Thymus (tissue), 11 donors: ENCODE results near the gene THOC5. TPM values are rescaled to one million over a fixed set of nuclear protein-coding genes. Genes with fewer than 3 reads are reported as not detected.
"Not testable (repeated sequence)": the region's sequence is repeated elsewhere in the genome, so short reads cannot be mapped to it uniquely, and the experiment has no call there.

Source experiments
- DNase-seq, 9 donors: peaks; one replicate each; pipeline ENCODE4 v3.0.0-alpha.2; 2013; ENCODE audit warnings: low spot score in 9 of 9, low read depth in 6 of 9, missing footprints in 1 of 9
- H3K27ac ChIP-seq, 2 donors: one replicate each; pipeline ENCODE4 v1.5.1; 2013; ENCODE audit warnings: control low read depth in 1 of 2, low read depth in 1 of 2, low read length in 1 of 2, mild to moderate bottlenecking in 1 of 2, moderate library complexity in 1 of 2
- H3K27me3 ChIP-seq, 2 donors: one replicate each; pipeline ENCODE4 v1.5.1; 2013; ENCODE audit warnings: low read length in 1 of 2; ENCODE audit not compliant: control insufficient read depth in 2 of 2, insufficient read depth in 1 of 2
- H3K36me3 ChIP-seq, 2 donors: one replicate each; pipeline ENCODE4 v1.5.1; 2013; ENCODE audit warnings: low read length in 1 of 2, mild to moderate bottlenecking in 1 of 2, moderate library complexity in 1 of 2; ENCODE audit not compliant: control insufficient read depth in 2 of 2, insufficient read depth in 2 of 2
- H3K4me1 ChIP-seq, 2 donors: one replicate each; pipeline ENCODE4 v1.5.1; 2013; ENCODE audit warnings: low read length in 2 of 2; ENCODE audit not compliant: control insufficient read depth in 2 of 2, insufficient read depth in 2 of 2
- H3K4me3 ChIP-seq, 2 donors: one replicate each; pipeline ENCODE4 v1.5.1; 2013; ENCODE audit warnings: low read length in 2 of 2, control low read depth in 1 of 2, mild to moderate bottlenecking in 1 of 2
- H3K9me3 ChIP-seq, 2 donors: one replicate each; pipeline ENCODE4 v1.5.1; 2013; ENCODE audit warnings: low read length in 1 of 2, mild to moderate bottlenecking in 1 of 2; ENCODE audit not compliant: control insufficient read depth in 2 of 2, insufficient read depth in 1 of 2
- WGBS: extraction: QIAGEN DNeasy Blood & Tissue Kit; methylation state at CpG from one replicate; pipeline ENCODE4 v1.1.7; 2013; 5-methylcytosine and 5-hydroxymethylcytosine counted together
- polyA plus RNA-seq: library from polyadenylated mRNA; stranded (reverse); fragments of 200-250 nt; gene quantifications from one replicate; pipeline ENCODE4 v1.2.3, GENCODE V29; 2013
- total RNA-seq: library from RNA; stranded (reverse); fragments of 120-200 nt; gene quantifications from one replicate; pipeline ENCODE4 v1.2.4, GENCODE V29; 2013
- donor health status: healthy.

Gene THOC5
- total and polyA plus RNA-seq, 2 donors, result 15.8 to 31.4 TPM

DNA sequence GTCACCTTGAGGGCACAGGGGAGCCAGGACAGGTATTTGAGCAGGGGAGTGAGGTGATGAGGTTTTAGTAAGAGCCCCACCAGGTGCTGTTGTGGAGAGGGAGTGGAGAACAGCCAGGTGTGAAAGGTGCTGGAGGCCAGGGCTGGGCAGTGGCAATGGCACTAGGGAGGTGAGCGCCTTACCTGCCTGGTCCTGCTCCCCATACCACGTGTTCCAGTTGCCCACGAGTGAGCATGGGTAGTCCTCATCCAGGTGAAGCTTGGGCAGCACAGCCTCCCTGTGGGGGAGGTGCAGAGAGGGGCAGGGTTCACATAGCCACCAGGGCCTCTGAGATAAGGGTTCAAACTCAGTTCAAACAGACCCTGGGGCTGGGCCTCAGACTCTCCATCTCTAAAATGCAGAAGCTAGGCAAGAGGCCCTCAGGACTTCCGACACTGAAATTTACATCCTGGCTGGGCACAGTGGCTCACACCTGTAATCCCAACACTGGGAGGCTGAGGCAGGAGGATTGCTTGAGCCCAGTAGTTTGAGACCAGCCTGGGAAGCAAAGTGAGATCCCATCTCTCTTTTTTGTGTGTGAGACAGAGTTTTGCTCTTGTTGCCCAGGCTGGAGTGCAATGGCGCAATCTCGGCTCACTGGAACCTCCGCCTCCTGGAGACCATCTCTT lies 15.6 kb upstream of the THOC5 start:
- no peaks in the 10 kb centered on the region for H3K4me1 ChIP-seq
- DNase-seq, result no peak
- H3K27me3 ChIP-seq, result no peaks in the 10 kb centered on the region
- H3K36me3 ChIP-seq, result peaks cover 27 to 29% of the 10 kb centered on the region in 2 donors
- H3K27ac ChIP-seq, result no peak overlapping the region
- H3K4me3 ChIP-seq, result no peak overlapping the region
- no peaks in the 10 kb centered on the region for H3K9me3 ChIP-seq
- WGBS, result 97% methylated on average over 7 of the region's 7 CpGs

DNA sequence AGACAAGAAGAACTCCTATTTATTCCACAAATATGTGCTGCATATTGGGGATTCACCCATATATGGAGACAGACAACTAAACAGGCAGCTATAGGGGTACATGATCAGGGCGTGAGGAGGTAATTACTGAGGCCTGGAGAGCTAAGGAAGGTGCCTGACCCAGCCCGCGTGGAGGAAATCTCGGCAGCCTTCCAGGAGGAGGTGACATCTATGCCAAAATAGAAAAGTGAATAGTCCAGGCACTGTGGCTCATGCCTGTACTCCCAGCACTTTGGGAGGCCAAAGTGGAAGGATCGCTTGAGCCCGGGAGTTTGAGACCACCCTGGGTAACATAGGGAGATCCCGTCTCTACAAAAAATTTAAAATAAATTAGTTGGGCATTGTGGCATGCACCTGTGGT lies 13.8 kb upstream of the THOC5 start:
- H3K36me3 ChIP-seq, result peaks cover 27 to 33% of the 10 kb centered on the region in 2 donors
- no peaks in the 10 kb centered on the region for H3K27me3 ChIP-seq
- 89% methylated on average over 7 of the region's 7 CpGs for WGBS

DNA sequence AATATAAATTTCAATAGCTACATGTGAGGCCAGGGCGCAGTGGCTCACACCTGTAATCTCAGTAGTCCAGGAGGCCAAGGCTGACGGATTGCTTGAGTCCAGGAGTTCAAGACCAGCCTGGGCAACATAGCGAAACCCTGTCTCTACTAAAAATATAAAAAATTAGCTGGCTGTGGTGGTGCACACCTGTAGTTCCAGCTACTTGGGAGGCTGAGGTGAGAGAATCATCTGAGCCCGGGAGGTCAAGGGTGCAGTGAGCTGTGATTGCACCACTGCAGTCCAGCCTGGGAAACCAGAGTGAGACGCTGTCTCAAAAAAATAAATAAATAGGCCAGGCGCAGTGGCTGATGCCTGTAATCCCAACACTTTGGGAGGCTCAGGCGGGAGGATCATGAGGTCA lies 13.0 kb upstream of the THOC5 start:
- DNase-seq, H3K4me1 ChIP-seq, H3K9me3 ChIP-seq, H3K27me3 ChIP-seq, H3K4me3 ChIP-seq, H3K27ac ChIP-seq: not testable (repeated sequence)
- WGBS, result 97% methylated on average over 7 of the region's 7 CpGs
- H3K36me3 ChIP-seq, result peaks cover 34 to 40% of the 10 kb centered on the region in 2 donors

More for the DNA sequence above, 13.8 kb upstream of the THOC5 start:
- H3K9me3 ChIP-seq, result no peaks in the 10 kb centered on the region
- no peak for DNase-seq
- H3K4me1 ChIP-seq, result no peaks in the 10 kb centered on the region
- no peak overlapping the region for H3K4me3 ChIP-seq
- no peak overlapping the region for H3K27ac ChIP-seq

- WGBS, result 96% methylated on average over 6 of the region's 6 CpGs
- Histone ChIP-seq H3K27ac (no peak overlapping the region), H3K27me3 (no peaks in the 10 kb centered on the region), H3K36me3 (peaks cover 37 to 41% of the 10 kb centered on the region in 2 donors), H3K4me1 (no peaks in the 10 kb centered on the region), H3K9me3 (no peaks in the 10 kb centered on the region), H3K4me3 (no peak overlapping the region)
- DNase-seq, result no peak
These were observed 10.3 kb upstream of the THOC5 start for GRCh38 chr22:29563652-29564460.

GRCh38 chr22:29559853-29560252 lies 6.3 kb upstream of the THOC5 start:
- Histone ChIP-seq H3K4me1 (no peaks in the 10 kb centered on the region), H3K4me3 (no peak overlapping the region), H3K36me3 (peaks cover 36 to 54% of the 10 kb centered on the region in 2 donors), H3K27me3 (no peaks in the 10 kb centered on the region), H3K9me3 (no peaks in the 10 kb centered on the region), H3K27ac (no peak overlapping the region)
- over 99% methylated on average over 2 of the region's 2 CpGs for WGBS
- no peak for DNase-seq

GRCh38 chr22:29559030-29559429 lies 5.5 kb upstream of the THOC5 start:
- Histone ChIP-seq H3K4me1 (peaks cover 2 to 3% of the 10 kb centered on the region in 2 donors), H3K9me3 (no peaks in the 10 kb centered on the region), H3K4me3 (no peak overlapping the region), H3K36me3 (peaks cover 34 to 51% of the 10 kb centered on the region in 2 donors), H3K27ac (no peak overlapping the region), H3K27me3 (no peaks in the 10 kb centered on the region)
- 99% methylated on average over 6 of the region's 6 CpGs for WGBS
- DNase-seq, result no peak

DNA sequence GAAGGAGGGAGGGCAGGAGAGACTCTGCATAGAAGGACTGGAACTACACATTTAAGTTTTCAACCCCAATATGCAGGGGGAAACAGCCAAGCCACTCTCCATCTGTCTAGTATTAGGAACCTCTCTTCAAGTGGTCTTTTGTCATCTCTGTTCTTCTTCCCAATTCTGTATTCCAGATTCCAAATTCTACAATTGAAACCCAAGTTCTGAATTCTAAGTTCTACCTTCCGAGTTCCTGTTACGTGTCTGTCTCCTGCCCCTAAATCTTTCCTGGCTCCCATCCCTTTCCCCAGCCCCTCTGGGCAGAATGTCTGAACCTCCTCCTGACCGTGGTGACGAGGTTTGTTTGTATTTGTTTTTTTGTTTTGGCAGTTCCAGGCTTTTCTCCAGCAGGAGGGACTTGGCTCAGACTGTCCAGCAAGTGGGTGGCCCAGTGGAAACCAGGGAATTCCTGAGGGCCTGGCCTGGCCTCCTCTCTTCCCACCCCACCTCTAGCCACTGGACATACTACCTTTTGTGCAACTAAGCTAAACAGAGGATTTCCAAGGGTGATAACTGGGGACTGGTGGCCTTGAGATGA lies 1.6 kb upstream of the THOC5 start:
- 98% methylated on average over 4 of the region's 4 CpGs for WGBS
- no peaks in the 10 kb centered on the region for H3K27me3 ChIP-seq
- H3K4me3 ChIP-seq, result no peak overlapping the region
- H3K4me1 ChIP-seq, result peaks cover 5% of the 10 kb centered on the region in 2 donors
- H3K27ac ChIP-seq, result no peak overlapping the region
- no peak for DNase-seq
- peaks cover 18 to 35% of the 10 kb centered on the region in 2 donors for H3K36me3 ChIP-seq
- no peaks in the 10 kb centered on the region for H3K9me3 ChIP-seq

- H3K27me3 ChIP-seq, H3K9me3 ChIP-seq, DNase-seq, H3K27ac ChIP-seq, H3K4me3 ChIP-seq, H3K4me1 ChIP-seq: not testable (repeated sequence)
- WGBS, result 96% methylated on average over 33 of the region's 33 CpGs
- peaks cover 19 to 37% of the 10 kb centered on the region in 2 donors for H3K36me3 ChIP-seq
These were observed 1.2 kb downstream of the THOC5 start for GRCh38 chr22:29552357-29552756.

GRCh38 chr22:29550005-29550404 lies 3.6 kb downstream of the THOC5 start:
- Histone ChIP-seq H3K27ac (no peak overlapping the region), H3K9me3 (no peaks in the 10 kb centered on the region), H3K36me3 (peaks cover 19 to 32% of the 10 kb centered on the region in 2 donors), H3K4me1 (peaks cover 5% of the 10 kb centered on the region in 2 donors), H3K4me3 (no peak overlapping the region), H3K27me3 (no peaks in the 10 kb centered on the region)
- no peak for DNase-seq
- WGBS, result 97% methylated on average over 4 of the region's 4 CpGs
